NCI-H69 (cell line): ENCODE measurements around the gene IGSF21.
A peak's percentile ranks its signal among the peaks of the same experiment; 100 is the strongest.

Source experiments
- DNase-seq: peaks from one replicate; lab custom pipeline; 2025; lab: John Stamatoyannopoulos, UW

IGSF21 gene

GRCh38 chr1:18097206-18097605 is 10.4 kb upstream of the IGSF21 start:
- no peak for DNase-seq

- DNase-seq, result no peak
These were observed 8.6 kb upstream of the IGSF21 start for GRCh38 chr1:18099026-18099425.

- DNase-seq, result no peak
These were observed 7.5 kb upstream of the IGSF21 start for GRCh38 chr1:18100060-18100459.

GRCh38 chr1:18100491-18101063 is 7.0 kb upstream of the IGSF21 start:
- peak; percentile 39 for DNase-seq

GRCh38 chr1:18101508-18101907 is 6.1 kb upstream of the IGSF21 start:
- no peak for DNase-seq

- no peak for DNase-seq
These were observed 3.7 kb upstream of the IGSF21 start for GRCh38 chr1:18103788-18104421.

- DNase-seq, result no peak
These were observed 3.0 kb upstream of the IGSF21 start for GRCh38 chr1:18104546-18105100.

GRCh38 chr1:18105196-18105595 is 2.4 kb upstream of the IGSF21 start:
- no peak for DNase-seq

- peak; percentile 31 for DNase-seq
These were observed 880 bp downstream of the IGSF21 start for GRCh38 chr1:18108299-18109057.

- DNase-seq, result peak; percentile 35
These were observed 1.6 kb downstream of the IGSF21 start for GRCh38 chr1:18109058-18109755.

GRCh38 chr1:18109756-18110597 is 2.4 kb downstream of the IGSF21 start:
- peak; percentile 73 for DNase-seq

GRCh38 chr1:18110598-18110939 is 3.0 kb downstream of the IGSF21 start:
- DNase-seq, result no peak

GRCh38 chr1:18110968-18111367 is 3.4 kb downstream of the IGSF21 start:
- no peak for DNase-seq

- DNase-seq, result no peak
These were observed 4.2 kb downstream of the IGSF21 start for GRCh38 chr1:18111605-18112297.

GRCh38 chr1:18112611-18113010 is 5.0 kb downstream of the IGSF21 start:
- DNase-seq, result peak; percentile 1

- DNase-seq, result no peak
These were observed 7.3 kb downstream of the IGSF21 start for GRCh38 chr1:18114726-18115410.

- no peak for DNase-seq
These were observed 9.2 kb downstream of the IGSF21 start for GRCh38 chr1:18116777-18117176.

- no peak for DNase-seq
These were observed 10.5 kb downstream of the IGSF21 start for GRCh38 chr1:18118078-18118477.

GRCh38 chr1:18118491-18118890 is 10.9 kb downstream of the IGSF21 start:
- DNase-seq, result no peak

- no peak for DNase-seq
These were observed 11.7 kb downstream of the IGSF21 start for GRCh38 chr1:18119289-18119688.
